Spleen (tissue), 11 donors: Measurements from ENCODE around the gene ITGB5. TPM values are rescaled to one million over a fixed set of nuclear protein-coding genes. Genes with fewer than 3 reads are reported as not detected.

Source experiments
- DNase-seq: peaks from one replicate; pipeline ENCODE4 v3.0.0-alpha.2; 2020
- H3K27ac ChIP-seq, 8 donors: fragments of 200-600 bp; sonication (generic) in 7 of 8; 1 replicate in 4 of 8; 2 replicates in 4 of 8; pipeline versions ENCODE4 v1.5.0 to v1.8.0; 2016 to 2021; ENCODE audit warnings: inconsistent platforms in 4 of 8, mild to moderate bottlenecking in 4 of 8, moderate library complexity in 1 of 8
- H3K27me3 ChIP-seq, 7 donors: fragments of 200-600 bp; sonication (generic) in 6 of 7; replicated peaks in 1 of 7; 1 replicate in 4 of 7; 2 replicates in 3 of 7; pipeline versions ENCODE4 v1.5.0 to v1.8.0; 2016 to 2021; ENCODE audit warnings: inconsistent platforms in 3 of 7, mild to moderate bottlenecking in 1 of 7
- H3K36me3 ChIP-seq, 6 donors: fragments of 200-600 bp; sonication (generic) in 5 of 6; 1 replicate in 4 of 6; 2 replicates in 2 of 6; pipeline versions ENCODE4 v1.5.0 to v1.8.0; 2016 to 2021; ENCODE audit warnings: inconsistent platforms in 2 of 6
- H3K4me1 ChIP-seq, 6 donors: fragments of 200-600 bp; sonication (generic) in 5 of 6; 1 replicate in 3 of 6; 2 replicates in 3 of 6; pipeline versions ENCODE4 v1.5.0 to v1.8.0; 2016 to 2021; ENCODE audit warnings: inconsistent platforms in 3 of 6
- H3K4me3 ChIP-seq, 8 donors: fragments of 200-600 bp; sonication (generic) in 7 of 8; 1 replicate in 4 of 8; 2 replicates in 4 of 8; pipeline versions ENCODE4 v1.5.0 to v1.8.0; 2016 to 2021; ENCODE audit warnings: inconsistent platforms in 4 of 8, mild to moderate bottlenecking in 4 of 8, moderate library complexity in 2 of 8
- H3K9me3 ChIP-seq, 8 donors: fragments of 200-600 bp; sonication (generic) in 7 of 8; 1 replicate in 4 of 8; 2 replicates in 4 of 8; pipeline versions ENCODE4 v1.5.0 to v1.8.0; 2016 to 2021; ENCODE audit warnings: inconsistent platforms in 4 of 8
- POLR2A ChIP-seq, 3 donors: fragments of 450-650 bp; IDR thresholded peaks; one replicate each; pipeline ENCODE4 v1.5.1; 2017; ENCODE audit warnings: antibody characterized with exemption in 3 of 3, mild to moderate bottlenecking in 1 of 3
- POLR2AphosphoS5 ChIP-seq, 3 donors: sonication (generic); formaldehyde crosslinking; IDR thresholded peaks; one replicate each; pipeline ENCODE4 v1.5.1; 2017; ENCODE audit warnings: antibody characterized with exemption in 3 of 3
- WGBS, 5 donors: extraction: QIAGEN DNeasy Blood & Tissue Kit in 3 of 5; methylation state at CpG; one replicate each; pipeline versions ENCODE4 v1.1.5 to v1.1.7; 2013 to 2018; 5-methylcytosine and 5-hydroxymethylcytosine counted together
- intact Hi-C: fragments of 100-400 bp; cut with DNase I; formaldehyde crosslinking; loops from one replicate; pipeline ENCODE4 v1.15.0; 2023; ENCODE audit warnings: low total_unique reads
- polyA plus RNA-seq, 3 donors: library from polyadenylated mRNA; stranded (reverse); fragments of 200-250 nt; gene quantifications; one replicate each; pipeline ENCODE4 v1.2.1, GENCODE V29; 2013
- total RNA-seq, 7 donors: library from RNA; depleted of rRNA in 3 of 7; stranded (reverse); fragments of >200 nt in 3 of 7; fragmentation: NEBNext Ultra II Directional in 4 of 7; extraction: Animal tissue kit (Norgen Biotek cat#: 25700) in 4 of 7; gene quantifications; one replicate each; pipeline versions ENCODE4 v1.1.0 to v1.2.1, GENCODE V29; 2016 to 2021
- TF ChIP-seq, protein P1 (sequence below), 11 experiments: fragments of 200-600 bp in 7 of 11; fragments of 450-650 bp in 4 of 11; sonication (generic) in 4 of 11; IDR thresholded peaks in 8 of 11; conservative IDR thresholded peaks in 3 of 11; 1 replicate in 7 of 11; 2 replicates in 4 of 11; pipeline versions ENCODE4 v1.4.0 to v1.8.0; 2016 to 2021; ENCODE audit warnings: antibody characterized with exemption in 11 of 11, inconsistent platforms in 4 of 11, mild to moderate bottlenecking in 1 of 11
- donor health status: healthy with polysubstance abuse.
- donor health status: DM: no; HTN: no; CAD: no; lungs with moderate emphysema.
- donor health status: DM: no; HTN: no; CAD: no.
- donor health status: Bipolar disorder and iron deficiency.
- donor health status: healthy.
- donor health status: DM: no; HTN: no; CAD: no.
- donor health status: DM: yes; HTN: yes; CAD: no.

Gene ITGB5
- total and polyA plus RNA-seq, 10 donors: 7.4 to 227 (median 108) TPM

DNA sequence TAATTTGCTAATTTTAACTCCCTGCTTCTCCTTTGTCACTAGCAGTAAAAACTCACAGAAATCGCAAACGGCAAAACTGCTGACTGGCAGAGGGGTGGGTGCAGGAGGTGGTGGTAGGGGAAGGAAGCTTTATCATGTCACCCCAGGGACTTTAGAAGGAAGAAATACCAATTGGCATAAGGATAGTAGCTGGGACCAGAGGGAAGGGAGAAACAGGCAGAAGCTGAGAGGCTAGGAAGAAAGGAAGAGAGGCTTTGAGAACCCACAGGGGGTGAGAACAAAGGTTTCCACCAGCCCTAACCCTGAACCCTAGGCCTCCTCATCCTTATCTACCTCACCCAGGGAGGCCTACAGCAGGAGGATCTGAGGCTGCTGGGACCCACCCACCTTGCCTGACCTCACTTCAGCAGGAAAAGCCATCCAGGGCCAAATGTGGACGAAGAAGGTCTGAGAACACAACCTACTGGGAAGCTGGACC is 10.7 kb downstream of the ITGB5 start:
- Histone ChIP-seq H3K27ac (peak overlapping the region; percentile 18 to 71 (median 54)), H3K27me3 (no peaks in the 10 kb centered on the region), H3K9me3 (no peaks in the 10 kb centered on the region), H3K4me3 (no peak overlapping the region), H3K4me1 (peaks cover 24 to 64% (median 38%) of the 10 kb centered on the region in 6 donors), H3K36me3 (peaks cover 0 to 8% (median 0%) of the 10 kb centered on the region in 6 donors)
- TF ChIP-seq POLR2AphosphoS5 (IDR thresholded peaks at IDR 0.05) (peak in 2 of 3 donors; percentile 41 to 78), POLR2A (IDR thresholded peaks at IDR 0.05) (no peak)
- WGBS, 5 donors: 22 to 32% (median 27%) methylated on average over 3 of the region's 3 CpGs
- DNase-seq: no peak
- intact Hi-C loops: no loop called here

DNA sequence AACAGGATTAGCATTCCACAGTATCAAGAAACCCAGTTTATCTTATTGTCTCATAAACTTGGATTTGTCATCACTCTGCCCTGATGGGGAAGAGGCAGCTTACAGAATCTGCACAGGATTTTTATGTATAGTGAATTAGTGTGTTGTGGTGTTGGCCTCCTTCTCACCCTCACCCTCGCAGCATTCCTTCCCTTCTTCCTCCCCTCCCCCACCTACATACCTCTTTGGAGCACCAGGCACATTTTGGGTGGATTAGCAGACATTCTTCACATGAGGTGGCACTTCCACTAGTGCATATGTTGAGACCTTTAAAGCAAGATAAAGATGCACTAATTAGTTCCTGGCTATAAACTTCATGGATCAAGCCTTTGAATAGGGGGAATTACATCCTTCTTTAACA is 13.9 kb downstream of the ITGB5 start:
- intact Hi-C loops: no loop called here
- TF ChIP-seq, protein P1, sequence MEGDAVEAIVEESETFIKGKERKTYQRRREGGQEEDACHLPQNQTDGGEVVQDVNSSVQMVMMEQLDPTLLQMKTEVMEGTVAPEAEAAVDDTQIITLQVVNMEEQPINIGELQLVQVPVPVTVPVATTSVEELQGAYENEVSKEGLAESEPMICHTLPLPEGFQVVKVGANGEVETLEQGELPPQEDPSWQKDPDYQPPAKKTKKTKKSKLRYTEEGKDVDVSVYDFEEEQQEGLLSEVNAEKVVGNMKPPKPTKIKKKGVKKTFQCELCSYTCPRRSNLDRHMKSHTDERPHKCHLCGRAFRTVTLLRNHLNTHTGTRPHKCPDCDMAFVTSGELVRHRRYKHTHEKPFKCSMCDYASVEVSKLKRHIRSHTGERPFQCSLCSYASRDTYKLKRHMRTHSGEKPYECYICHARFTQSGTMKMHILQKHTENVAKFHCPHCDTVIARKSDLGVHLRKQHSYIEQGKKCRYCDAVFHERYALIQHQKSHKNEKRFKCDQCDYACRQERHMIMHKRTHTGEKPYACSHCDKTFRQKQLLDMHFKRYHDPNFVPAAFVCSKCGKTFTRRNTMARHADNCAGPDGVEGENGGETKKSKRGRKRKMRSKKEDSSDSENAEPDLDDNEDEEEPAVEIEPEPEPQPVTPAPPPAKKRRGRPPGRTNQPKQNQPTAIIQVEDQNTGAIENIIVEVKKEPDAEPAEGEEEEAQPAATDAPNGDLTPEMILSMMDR (IDR thresholded peaks at IDR 0.05 in 8 of 11, conservative IDR thresholded peaks at IDR 0.05 in 3 of 11): no peak
- TF ChIP-seq POLR2AphosphoS5 (IDR thresholded peaks at IDR 0.05) (no peak), POLR2A (IDR thresholded peaks at IDR 0.05) (no peak)
- peaks cover 0 to 8% (median 0%) of the 10 kb centered on the region in 7 donors for H3K27me3 ChIP-seq
- no peak overlapping the region for H3K27ac ChIP-seq
- WGBS, 5 donors: 70 to 95% (median 86%) methylated on average over 1 of the region's 1 CpG
- H3K36me3 ChIP-seq: peaks cover 0 to 8% (median 0%) of the 10 kb centered on the region in 6 donors
- no peak for DNase-seq
- no peaks in the 10 kb centered on the region for H3K9me3 ChIP-seq
- peaks cover 11 to 37% (median 21%) of the 10 kb centered on the region in 6 donors for H3K4me1 ChIP-seq
- H3K4me3 ChIP-seq: no peak overlapping the region

DNA sequence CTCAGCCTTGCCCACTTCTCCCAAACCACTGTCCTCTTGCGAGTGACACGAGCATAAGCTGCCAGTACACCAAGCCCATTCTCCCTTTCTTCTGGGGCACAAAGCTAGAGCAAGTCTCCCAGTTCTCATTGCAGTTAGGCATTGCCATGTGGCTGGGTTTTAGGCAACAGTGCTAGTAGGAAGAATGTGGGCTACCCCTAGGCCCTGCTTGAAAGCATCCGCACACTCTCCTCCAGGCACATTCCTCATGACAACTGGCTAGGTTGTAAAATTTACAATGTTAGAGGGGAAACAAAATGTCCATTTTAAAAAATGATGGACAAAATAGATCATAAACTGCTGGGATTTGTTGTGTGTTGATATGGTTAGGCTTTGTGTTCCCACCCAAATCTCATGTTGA is 19.7 kb downstream of the ITGB5 start:
- no peak overlapping the region for H3K27ac ChIP-seq
- DNase-seq: no peak
- H3K9me3 ChIP-seq: no peaks in the 10 kb centered on the region
- peaks cover 0 to 8% (median 0%) of the 10 kb centered on the region in 6 donors for H3K4me1 ChIP-seq
- H3K27me3 ChIP-seq: peaks cover 0 to 8% (median 0%) of the 10 kb centered on the region in 7 donors
- 90 to 97% (median 93%) methylated on average over 3 of the region's 3 CpGs for WGBS, 5 donors
- peaks cover 0 to 8% (median 0%) of the 10 kb centered on the region in 6 donors for H3K36me3 ChIP-seq
- TF ChIP-seq POLR2AphosphoS5 (IDR thresholded peaks at IDR 0.05): no peak
- TF ChIP-seq, protein P1 (IDR thresholded peaks at IDR 0.05 in 8 of 11, conservative IDR thresholded peaks at IDR 0.05 in 3 of 11): no peak
- TF ChIP-seq POLR2A (IDR thresholded peaks at IDR 0.05): no peak
- H3K4me3 ChIP-seq: no peak overlapping the region
- intact Hi-C loops: no loop called here

DNA sequence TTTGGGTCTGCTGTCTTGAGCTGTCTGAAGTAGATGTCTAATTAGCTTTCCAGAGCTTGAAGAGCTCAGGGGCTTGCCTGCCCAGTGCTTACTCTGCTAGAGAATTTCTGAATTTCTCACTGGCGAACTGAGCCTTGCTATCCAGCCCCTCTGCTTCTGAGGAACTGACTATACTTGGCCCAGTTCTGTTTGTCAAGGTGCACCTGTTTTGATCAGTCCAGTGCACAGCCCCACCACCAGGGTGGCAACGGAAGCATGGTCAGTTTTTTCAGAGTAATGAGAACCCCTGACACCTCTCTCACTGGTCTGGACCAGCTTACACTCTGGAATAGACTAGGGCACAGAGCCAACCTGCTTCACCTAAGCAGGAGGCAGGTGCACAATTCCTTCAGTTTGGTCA is 25.2 kb downstream of the ITGB5 start:
- intact Hi-C loops: no loop called here
- Histone ChIP-seq H3K4me1 (peaks cover 4 to 41% (median 21%) of the 10 kb centered on the region in 6 donors), H3K27me3 (no peaks in the 10 kb centered on the region), H3K36me3 (no peaks in the 10 kb centered on the region), H3K4me3 (no peak overlapping the region), H3K9me3 (no peaks in the 10 kb centered on the region), H3K27ac (no peak overlapping the region)
- TF ChIP-seq, protein P1 (IDR thresholded peaks at IDR 0.05 in 8 of 11, conservative IDR thresholded peaks at IDR 0.05 in 3 of 11): no peak
- no peak for TF ChIP-seq POLR2AphosphoS5 (IDR thresholded peaks at IDR 0.05)
- TF ChIP-seq POLR2A (IDR thresholded peaks at IDR 0.05): no peak
- DNase-seq: no peak
- 63 to 98% (median 83%) methylated on average over 2 of the region's 2 CpGs for WGBS, 5 donors
